HG02678 (cell line): ENCODE data around the gene CTSE.

Source experiments
- ATAC-seq: cut with Tn5 transposase; IDR thresholded peaks from one replicate; pipeline ENCODE4 v1.9.1; 2021; ENCODE audit warnings: mild to moderate bottlenecking, moderate library complexity; ENCODE audit not compliant: unreplicated experiment

Gene CTSE

GRCh38 chr1:205994346-205994745 is 29.3 kb downstream of the CTSE start:
- no peak for ATAC-seq

- ATAC-seq = no peak
Measured at GRCh38 chr1:205993068-205993467, 30.6 kb downstream of the CTSE start.

- ATAC-seq = no peak
Measured at GRCh38 chr1:205992218-205992882, 31.3 kb downstream of the CTSE start.

- no peak for ATAC-seq
Measured at GRCh38 chr1:205991237-205991636, 32.5 kb downstream of the CTSE start.

GRCh38 chr1:205990226-205990625 is 33.5 kb downstream of the CTSE start:
- ATAC-seq = no peak

GRCh38 chr1:205989786-205990185 is 33.9 kb downstream of the CTSE start:
- no peak for ATAC-seq

- no peak for ATAC-seq
Measured at GRCh38 chr1:205988585-205988995, 35.1 kb downstream of the CTSE start.

- ATAC-seq = no peak
Measured at GRCh38 chr1:205986861-205987260, 36.8 kb downstream of the CTSE start.

- no peak for ATAC-seq
Measured at GRCh38 chr1:205986292-205986691, 37.4 kb downstream of the CTSE start.

GRCh38 chr1:205985330-205986005 is 38.2 kb downstream of the CTSE start:
- no peak for ATAC-seq

GRCh38 chr1:205983925-205984725 is 39.6 kb downstream of the CTSE start:
- ATAC-seq = no peak

- no peak for ATAC-seq
Measured at GRCh38 chr1:205981257-205981656, 42.4 kb downstream of the CTSE start.

GRCh38 chr1:205980237-205980870 is 43.3 kb downstream of the CTSE start:
- ATAC-seq = no peak

GRCh38 chr1:205979301-205979700 is 44.4 kb downstream of the CTSE start:
- ATAC-seq = no peak

- no peak for ATAC-seq
Measured at GRCh38 chr1:205978676-205979075, 45.0 kb downstream of the CTSE start.

GRCh38 chr1:205977402-205978014 is 46.2 kb downstream of the CTSE start:
- ATAC-seq = no peak

- no peak for ATAC-seq
Measured at GRCh38 chr1:205976708-205977401, 46.8 kb downstream of the CTSE start.

- no peak for ATAC-seq
Measured at GRCh38 chr1:205976036-205976435, 47.7 kb downstream of the CTSE start.

- no peak for ATAC-seq
Measured at GRCh38 chr1:205975387-205975998, 48.2 kb downstream of the CTSE start.

- ATAC-seq = no peak
Measured at GRCh38 chr1:205974712-205975111, 49.0 kb downstream of the CTSE start.
